SK-N-SH (cell line): ENCODE results near the gene RNF19B.

Source experiments
- CTCF ChIP-seq: fragments of 200-600 bp; sonication (generic); IDR thresholded peaks from 2 replicates; pipeline ENCODE4 v1.6.1; 2017; ENCODE audit warnings: antibody characterized with exemption, mild to moderate bottlenecking, moderate library complexity
- POLR2AphosphoS5 ChIP-seq: IDR thresholded peaks from 2 replicates; pipeline ENCODE4 v1.6.1; 2012; ENCODE audit warnings: low read depth, low read length
- RAD21 ChIP-seq: IDR thresholded peaks from 2 replicates; pipeline ENCODE4 v1.6.1; 2012; ENCODE audit warnings: mild to moderate bottlenecking, low read length
- RCOR1 ChIP-seq: fragments of 150-350 bp; IDR thresholded peaks from 2 replicates; pipeline ENCODE4 v1.6.1; 2017; ENCODE audit warnings: antibody characterized with exemption, low read length

GRCh38 chr1:32990887-32991286, 26.3 kb upstream of the RNF19B start:
- TF ChIP-seq RAD21 (no peak), CTCF (no peak), POLR2AphosphoS5 (no peak), RCOR1 (no peak)
